GM18951 (cell line): Measurements from ENCODE around the gene GFI1B.
"Not testable (repeated sequence)": the region's sequence is repeated elsewhere in the genome, so short reads cannot be mapped to it uniquely, and the experiment has no call there.

Experiments used
- POLR2A ChIP-seq: IDR thresholded peaks from 4 replicates; pipeline ENCODE4 v1.6.1; 2011; ENCODE audit warnings: mild to moderate bottlenecking; ENCODE audit not compliant: insufficient read length, insufficient read depth; ENCODE audit errors: extremely low read depth
- in situ Hi-C: fragments of 300-500 bp; cut with MboI; formaldehyde crosslinking; loops from one replicate; pipeline ENCODE4 v1.12.0; 2022; ENCODE audit warnings: low sequenced_read_pairs, mixed read lengths, inconsistent platforms; ENCODE audit not compliant: unreplicated experiment

Gene GFI1B

DNA sequence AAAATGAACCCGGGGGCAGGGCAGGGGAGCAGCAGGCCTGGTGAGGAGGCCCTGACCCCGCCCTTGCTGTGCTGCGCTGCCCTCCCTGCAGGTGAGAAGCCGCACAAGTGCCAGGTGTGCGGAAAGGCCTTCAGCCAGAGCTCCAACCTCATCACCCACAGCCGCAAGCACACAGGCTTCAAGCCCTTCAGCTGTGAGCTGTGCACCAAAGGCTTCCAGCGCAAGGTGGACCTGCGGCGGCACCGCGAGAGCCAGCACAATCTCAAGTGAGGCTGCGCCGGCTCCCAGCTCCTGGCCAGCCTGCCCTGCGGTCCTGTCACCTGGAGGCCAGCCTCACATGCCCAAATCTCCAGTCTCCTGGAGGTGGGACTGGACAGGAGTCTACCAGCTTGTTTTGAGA lies 12.3 kb downstream of the GFI1B start:
- no peak for TF ChIP-seq POLR2A
- in situ Hi-C loops, result no loop called here

DNA sequence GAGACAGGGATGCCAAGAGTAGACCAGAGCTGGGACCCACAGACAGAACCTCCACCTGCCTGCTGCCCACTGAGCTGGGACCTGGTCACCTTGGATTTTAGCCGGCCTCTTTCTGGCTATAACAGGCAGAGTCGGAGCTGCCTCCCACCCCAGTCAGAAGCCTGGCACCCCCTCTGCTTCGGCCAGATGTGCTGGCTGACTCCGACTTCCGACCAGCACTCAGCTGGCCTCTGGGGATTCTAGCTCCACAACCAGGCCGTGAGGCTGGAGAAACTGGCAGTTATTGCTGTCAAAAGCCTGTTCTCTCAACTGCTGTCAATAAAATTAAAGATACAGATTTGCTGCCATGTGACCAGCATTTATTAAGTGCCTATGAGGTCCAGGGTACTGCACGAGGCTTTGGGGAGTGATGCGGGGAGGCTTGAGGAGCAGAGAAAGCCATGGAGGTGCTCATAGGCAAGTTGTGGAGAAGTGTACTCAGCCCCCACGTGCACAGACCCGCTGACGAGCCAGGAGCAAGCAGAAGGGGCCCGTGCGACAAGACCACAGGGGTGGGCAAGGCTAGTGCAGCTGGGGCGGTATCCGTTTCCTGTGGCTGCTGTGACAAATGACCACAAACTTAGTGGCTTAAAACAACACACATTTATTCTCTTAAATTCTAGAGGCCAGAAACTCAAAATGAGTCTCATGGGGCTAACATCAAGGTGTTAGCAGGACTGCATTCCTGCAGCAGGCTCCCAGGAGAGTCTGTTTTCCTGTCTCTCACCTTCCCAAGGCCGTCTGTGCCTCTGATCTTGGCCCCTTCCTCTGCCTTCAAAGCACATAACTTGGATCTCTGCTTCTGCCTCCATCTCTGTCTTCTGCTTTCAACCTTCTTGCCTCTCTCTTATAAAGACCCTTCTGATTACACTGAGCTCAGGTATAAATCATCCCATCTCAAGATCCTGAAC lies 13.1 kb downstream of the GFI1B start:
- TF ChIP-seq POLR2A, result no peak
- in situ Hi-C loops, result no loop called here

DNA sequence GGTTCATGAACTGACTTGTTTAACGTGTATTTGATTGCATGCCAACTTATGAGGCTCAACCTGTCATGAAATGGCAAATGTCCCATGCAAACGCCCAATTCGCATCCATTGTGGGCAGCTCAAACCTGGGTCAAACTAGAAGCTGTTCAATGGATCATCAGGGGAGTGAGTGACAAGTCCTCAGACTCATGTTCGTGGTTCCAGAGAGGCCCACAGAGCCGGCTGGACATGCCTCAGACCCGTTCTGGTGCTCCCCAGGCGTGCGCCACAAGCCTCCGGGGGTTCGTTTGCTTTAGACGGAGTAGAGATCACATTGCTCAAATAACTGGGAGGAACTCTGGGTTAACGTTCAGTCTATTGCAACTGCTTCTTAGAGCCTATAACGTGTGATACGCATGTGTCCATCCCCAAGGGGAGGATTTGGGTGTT lies 15.0 kb downstream of the GFI1B start:
- in situ Hi-C loops, result no loop called here

DNA sequence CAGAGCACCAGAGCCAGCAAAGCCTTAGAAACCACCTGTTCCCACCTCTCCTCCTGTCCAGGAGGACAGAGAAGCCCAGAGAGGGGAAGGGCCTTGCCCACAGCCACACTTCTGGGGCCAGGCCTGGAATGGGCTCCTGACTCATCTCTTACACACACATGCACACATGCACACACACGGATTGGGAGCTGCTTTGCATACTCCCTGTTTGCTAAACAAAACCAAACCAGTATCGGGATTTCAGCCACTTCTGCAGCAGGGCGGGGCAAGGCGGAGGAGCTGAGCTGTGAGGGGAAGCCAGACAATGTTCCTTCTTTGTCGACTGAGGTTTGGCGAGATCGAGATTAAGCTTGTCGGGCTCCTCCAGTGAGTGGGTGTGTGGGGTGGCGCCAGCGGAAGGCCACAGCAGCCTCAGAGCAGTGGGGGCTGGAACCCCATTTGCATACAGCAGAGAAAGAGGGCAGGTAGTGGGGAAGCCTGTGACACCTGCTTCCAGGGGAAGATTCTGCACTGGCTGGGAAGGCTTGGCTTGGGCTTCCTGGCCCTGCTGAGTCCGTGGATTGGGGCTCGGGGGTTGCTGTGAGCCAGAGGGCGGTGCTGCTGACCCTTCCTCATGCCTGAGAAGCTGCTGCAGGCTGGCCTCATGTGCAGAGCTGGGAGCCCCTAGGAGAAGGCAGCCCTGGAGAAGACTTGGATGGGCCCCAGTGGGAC lies 16.1 kb downstream of the GFI1B start:
- TF ChIP-seq POLR2A, result no peak
- in situ Hi-C loops, result no loop called here

More for the DNA sequence above, 15.0 kb downstream of the GFI1B start:
- no peak for TF ChIP-seq POLR2A

DNA sequence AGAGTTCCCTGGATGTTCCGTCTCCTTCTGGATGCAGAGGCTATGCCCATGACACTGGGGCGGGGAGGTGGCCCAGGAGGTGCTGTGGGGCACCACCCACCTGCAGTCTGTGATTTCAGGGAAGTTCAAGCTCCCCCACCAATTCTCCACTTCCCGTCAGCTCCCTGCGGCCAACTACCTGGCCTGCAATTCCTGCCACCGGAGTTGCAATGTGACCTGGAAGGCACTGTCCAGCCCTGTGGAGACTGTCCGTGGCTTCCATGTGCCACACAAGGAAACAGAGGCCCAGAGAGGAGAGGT lies 16.6 kb downstream of the GFI1B start:
- in situ Hi-C loops, result no loop called here
- no peak for TF ChIP-seq POLR2A

DNA sequence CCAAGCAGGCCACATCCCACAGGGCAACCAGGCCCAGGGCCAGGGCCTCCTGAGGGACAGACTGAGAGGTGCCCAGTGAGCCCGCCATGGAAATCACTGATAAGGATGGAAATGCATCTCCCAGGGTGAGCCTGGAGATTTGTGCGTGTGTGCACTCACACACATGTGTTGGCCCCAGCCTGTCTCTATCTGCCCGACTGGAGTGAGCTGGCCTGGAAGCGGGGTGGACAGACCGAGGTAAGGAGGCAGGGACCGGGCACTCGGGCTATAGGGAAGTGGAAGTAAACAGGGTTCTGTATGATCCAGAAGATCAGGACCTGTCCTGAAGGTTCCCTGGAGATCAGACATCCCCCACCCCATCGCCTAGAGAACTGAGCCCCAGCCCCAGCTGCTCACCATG lies 17.4 kb downstream of the GFI1B start:
- in situ Hi-C loops, result no loop called here

DNA sequence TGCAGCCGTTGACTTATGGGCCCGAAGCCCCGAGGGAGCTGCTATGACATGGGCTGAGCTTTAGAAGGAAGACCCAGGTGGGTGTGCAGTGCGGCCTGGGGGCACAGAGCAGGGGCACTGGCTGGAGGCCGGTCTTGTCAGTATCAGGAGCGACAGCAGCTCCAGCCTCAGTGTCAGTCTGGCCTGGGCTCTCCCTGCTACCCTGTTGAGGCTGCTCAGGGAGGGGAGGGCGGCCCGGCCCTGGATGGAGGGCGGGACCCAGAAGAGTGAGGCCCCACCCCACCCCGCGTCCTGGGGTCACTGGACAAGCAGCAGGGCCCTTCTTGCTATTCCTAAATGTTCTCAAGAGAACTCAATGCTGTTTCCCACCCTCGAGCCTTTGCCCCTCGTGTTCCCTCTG lies 18.0 kb downstream of the GFI1B start:
- in situ Hi-C loops, result no loop called here
- no peak for TF ChIP-seq POLR2A

More for the DNA sequence above, 17.4 kb downstream of the GFI1B start:
- TF ChIP-seq POLR2A, result no peak

DNA sequence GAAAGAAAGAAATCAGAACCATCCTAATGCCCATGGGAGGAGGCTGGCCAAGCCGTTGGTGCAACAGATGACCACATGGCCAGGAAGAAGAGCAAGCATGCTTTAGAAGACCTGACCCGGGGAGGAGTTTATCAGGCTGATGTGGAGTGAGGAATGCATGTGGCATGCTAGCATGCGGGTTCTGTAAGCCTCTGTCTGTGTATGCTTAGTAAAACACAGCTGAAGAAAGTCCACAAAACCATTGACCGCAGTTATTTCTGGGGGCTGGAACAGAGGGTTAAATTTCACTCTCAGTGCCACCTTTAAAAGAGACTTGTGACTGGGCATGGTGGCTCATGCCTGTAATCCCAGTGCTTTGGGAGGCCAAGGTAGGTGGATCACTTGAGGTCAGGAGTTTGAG lies 19.1 kb downstream of the GFI1B start:
- in situ Hi-C loops, result no loop called here

DNA sequence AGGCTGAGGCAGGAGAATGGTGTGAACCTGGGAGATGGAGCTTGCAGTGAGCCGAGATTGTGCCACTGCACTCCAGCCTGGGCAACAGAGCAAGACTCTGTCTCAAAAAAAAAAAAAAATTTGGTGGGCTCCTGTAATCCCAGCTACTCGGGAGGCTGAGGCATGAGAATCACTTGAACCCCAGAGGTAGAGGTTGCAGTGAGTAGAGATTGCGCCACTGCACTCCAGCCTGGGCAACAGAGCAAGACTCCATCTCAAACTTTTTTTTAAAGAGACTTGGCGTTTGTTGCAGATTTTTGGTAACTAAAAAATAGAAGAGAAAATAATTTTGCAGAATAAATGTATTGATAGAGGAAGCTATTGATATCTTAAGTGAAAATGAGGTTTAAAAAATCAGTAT lies 19.7 kb downstream of the GFI1B start:
- in situ Hi-C loops, result not testable (repeated sequence)

More for the DNA sequence above, 19.1 kb downstream of the GFI1B start:
- no peak for TF ChIP-seq POLR2A

DNA sequence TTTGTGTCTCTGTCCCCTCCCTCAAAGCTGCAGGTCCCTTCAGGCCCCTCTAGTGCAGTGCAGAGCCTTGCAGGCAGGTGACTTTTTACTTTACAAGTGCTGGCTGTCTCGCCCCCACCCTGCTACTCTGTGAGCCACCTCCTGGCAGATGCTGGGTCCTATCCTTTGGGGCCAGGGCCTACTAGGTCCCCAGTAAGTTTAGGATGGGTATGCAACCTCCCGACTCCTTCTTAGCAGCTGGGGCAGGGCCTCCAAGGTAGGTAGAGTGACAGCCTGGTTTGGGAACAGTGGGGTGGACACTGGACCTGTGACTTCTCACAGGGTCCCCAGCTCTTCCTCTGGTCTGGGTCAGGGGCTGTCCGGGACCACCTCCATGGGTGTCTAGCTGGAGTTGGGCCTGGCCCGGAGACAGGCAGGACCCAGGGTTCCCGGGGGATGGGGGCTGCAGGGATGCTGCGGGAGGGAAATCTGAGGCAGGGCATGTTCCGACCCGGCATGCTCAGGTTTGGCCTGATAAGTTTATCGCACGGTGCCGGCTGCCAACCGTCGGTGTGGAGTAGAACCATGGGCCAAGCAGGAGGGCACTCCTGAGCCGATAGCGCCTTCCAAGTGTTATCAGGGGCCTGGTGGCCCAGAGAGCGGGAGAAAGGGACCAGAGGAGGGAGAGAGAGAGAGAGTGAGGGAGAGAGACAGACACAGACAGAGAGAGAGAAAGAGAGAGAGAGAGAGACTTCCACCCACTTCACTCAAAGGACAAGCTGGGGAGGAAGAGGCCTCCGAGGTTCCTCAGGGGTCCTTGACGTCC lies 20.5 kb downstream of the GFI1B start:
- TF ChIP-seq POLR2A, result no peak
- in situ Hi-C loops, result no loop called here

DNA sequence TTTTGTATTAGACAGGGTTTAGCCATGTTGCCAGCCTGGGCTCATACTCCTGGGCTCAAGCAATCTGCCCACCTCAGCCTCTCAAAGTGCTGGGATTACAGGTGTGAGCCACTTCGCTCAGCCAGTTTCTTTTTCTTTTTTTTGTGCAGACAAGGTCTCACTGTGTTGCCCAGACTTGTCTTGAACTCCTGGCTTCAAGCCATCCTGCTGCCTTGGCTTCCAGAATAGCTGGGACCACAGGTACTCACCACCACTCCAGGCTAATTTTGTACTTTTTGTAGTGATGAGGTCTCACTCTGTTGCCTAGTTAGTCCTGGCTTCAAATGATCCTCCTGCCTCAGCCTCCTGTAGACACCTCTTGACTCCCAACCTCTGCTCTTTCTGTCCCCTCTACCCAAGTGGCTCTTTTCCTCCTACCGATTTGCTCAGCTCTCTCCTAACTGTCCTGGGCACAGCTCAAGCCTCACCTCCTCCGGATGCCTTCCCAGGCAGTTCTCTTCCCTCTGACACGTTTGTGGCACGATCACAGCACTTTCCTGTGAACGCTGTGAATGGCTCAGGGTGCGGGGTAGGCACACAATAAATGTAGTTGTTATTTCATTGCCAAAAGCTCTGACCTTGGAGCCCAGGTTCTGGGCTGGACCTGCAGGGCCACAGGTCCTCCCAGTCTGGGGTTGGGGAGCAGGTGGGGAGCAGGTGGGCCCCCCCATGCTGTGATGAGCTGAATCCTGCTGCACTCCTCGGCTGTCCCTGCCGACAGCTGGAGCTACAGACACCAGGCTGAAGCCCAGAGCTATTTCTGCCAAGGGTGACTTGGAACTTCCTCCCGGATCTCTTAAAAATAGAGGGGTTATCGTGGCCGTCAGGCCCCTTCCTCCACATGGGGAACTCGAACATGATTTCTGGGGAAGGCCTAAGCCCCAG lies 23.9 kb downstream of the GFI1B start:
- no peak for TF ChIP-seq POLR2A
- in situ Hi-C loops, result no loop called here

DNA sequence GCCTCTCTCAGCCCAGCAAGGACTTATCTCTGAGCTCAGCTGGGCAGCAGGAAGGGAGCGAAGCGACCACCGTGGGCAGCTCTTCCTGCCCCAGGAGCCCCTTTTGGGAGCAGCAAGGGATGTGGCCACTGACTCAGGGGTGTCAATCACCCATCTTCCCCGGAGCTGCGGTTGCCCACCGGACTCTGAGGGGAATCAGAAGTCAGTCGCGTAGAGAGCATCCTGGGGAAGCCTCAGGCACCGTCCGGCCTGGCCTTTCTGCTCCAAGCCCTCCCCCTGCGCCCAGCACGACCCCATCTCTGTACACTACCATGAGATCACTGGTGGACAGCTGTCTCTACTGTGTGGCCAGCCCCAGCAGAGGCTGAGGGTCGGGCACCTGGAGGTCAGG lies 24.6 kb downstream of the GFI1B start:
- in situ Hi-C loops, result no loop called here
- TF ChIP-seq POLR2A, result no peak
